KOPT-K1 (cell line): ENCODE results near the gene SLC19A1.

ENCODE experiments used
- H3K27ac ChIP-seq: fragments of 200-600 bp; sonication (generic); 2 replicates; pipeline ENCODE4 v1.5.1; 2016; ENCODE audit warnings: antibody characterized with exemption, mild to moderate bottlenecking, low read depth, low read length; ENCODE audit not compliant: poor library complexity, severe bottlenecking
- H3K36me3 ChIP-seq: fragments of 200-600 bp; sonication (generic); 2 replicates; pipeline ENCODE4 v1.5.1; 2017; ENCODE audit warnings: antibody characterized with exemption, mild to moderate bottlenecking, low read length, moderate library complexity; ENCODE audit not compliant: insufficient read depth
- H3K9me3 ChIP-seq: fragments of 200-600 bp; sonication (generic); 2 replicates; pipeline ENCODE4 v1.5.1; 2017; ENCODE audit warnings: antibody characterized with exemption, low read length, mild to moderate bottlenecking; ENCODE audit not compliant: insufficient read depth, poor library complexity, severe bottlenecking

The SLC19A1 gene

GRCh38 chr21:45580181-45580575, 37.9 kb upstream of the SLC19A1 start:
- H3K36me3 ChIP-seq, result no peaks in the 10 kb centered on the region
- no peak overlapping the region for H3K27ac ChIP-seq
- H3K9me3 ChIP-seq, result peaks cover 16% of the 10 kb centered on the region

- no peaks in the 10 kb centered on the region for H3K36me3 ChIP-seq
- H3K9me3 ChIP-seq, result peaks cover 12% of the 10 kb centered on the region
- H3K27ac ChIP-seq, result no peak overlapping the region
Measured at GRCh38 chr21:45579383-45580180, 37.3 kb upstream of the SLC19A1 start.

- Histone ChIP-seq H3K36me3 (no peaks in the 10 kb centered on the region), H3K9me3 (peaks cover 9% of the 10 kb centered on the region), H3K27ac (no peak overlapping the region)
Measured at GRCh38 chr21:45578811-45579381, 36.7 kb upstream of the SLC19A1 start.

- Histone ChIP-seq H3K36me3 (no peaks in the 10 kb centered on the region), H3K9me3 (peaks cover 6% of the 10 kb centered on the region), H3K27ac (no peak overlapping the region)
Measured at GRCh38 chr21:45578176-45578801, 36.0 kb upstream of the SLC19A1 start.

- H3K9me3 ChIP-seq, result peaks cover 1% of the 10 kb centered on the region
- H3K27ac ChIP-seq, result no peak overlapping the region
- no peaks in the 10 kb centered on the region for H3K36me3 ChIP-seq
Measured at GRCh38 chr21:45577801-45578175, 35.5 kb upstream of the SLC19A1 start.

DNA sequence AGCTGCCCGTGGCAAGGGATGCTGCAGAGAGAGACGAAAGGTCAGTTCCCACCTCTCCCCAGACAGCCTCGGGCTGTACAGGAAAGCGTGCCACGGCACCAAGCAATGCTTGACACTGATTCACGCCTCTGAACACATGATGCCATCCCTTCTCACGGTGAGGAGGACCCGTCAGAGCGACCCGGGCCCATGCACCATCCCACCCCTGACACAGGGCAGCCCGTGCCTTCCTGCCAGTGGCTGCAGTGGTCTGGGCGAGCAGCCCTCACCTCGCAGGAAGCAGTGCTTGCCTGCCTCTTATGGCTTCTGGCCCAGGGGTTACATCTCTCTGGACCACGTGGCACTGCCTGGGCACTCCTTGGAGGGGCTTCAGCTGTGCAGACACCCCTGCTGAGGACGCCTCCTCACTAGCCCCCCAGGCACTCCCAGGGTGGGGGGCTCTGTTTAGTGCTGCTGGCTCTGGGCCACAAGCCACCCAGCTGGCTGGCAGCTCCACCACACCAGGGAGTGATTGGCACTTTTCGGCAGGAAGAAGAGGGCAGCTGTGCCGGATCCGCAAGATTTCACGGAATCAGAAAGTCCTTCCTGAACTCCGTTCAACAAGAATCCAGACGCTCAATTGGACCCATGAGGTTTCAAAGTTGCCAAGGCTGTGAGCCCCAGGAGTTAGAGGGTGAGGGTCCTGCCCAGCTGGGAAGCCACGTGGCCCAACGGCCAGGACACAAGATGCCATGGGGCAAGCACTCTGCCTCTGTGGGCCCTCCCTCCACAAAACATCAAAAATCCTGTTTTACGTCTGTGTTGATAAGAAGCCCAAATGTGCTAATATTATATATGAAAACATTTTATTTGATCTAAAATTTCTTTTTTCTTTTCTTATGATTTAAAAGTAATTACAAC, 34.8 kb upstream of the SLC19A1 start:
- Histone ChIP-seq H3K27ac (no peak overlapping the region), H3K36me3 (no peaks in the 10 kb centered on the region)

GRCh38 chr21:45575993-45576837, 34.0 kb upstream of the SLC19A1 start:
- no peak overlapping the region for H3K27ac ChIP-seq
- no peaks in the 10 kb centered on the region for H3K9me3 ChIP-seq
- no peaks in the 10 kb centered on the region for H3K36me3 ChIP-seq

More for the DNA sequence above, 34.8 kb upstream of the SLC19A1 start:
- H3K9me3 ChIP-seq, result no peaks in the 10 kb centered on the region

DNA sequence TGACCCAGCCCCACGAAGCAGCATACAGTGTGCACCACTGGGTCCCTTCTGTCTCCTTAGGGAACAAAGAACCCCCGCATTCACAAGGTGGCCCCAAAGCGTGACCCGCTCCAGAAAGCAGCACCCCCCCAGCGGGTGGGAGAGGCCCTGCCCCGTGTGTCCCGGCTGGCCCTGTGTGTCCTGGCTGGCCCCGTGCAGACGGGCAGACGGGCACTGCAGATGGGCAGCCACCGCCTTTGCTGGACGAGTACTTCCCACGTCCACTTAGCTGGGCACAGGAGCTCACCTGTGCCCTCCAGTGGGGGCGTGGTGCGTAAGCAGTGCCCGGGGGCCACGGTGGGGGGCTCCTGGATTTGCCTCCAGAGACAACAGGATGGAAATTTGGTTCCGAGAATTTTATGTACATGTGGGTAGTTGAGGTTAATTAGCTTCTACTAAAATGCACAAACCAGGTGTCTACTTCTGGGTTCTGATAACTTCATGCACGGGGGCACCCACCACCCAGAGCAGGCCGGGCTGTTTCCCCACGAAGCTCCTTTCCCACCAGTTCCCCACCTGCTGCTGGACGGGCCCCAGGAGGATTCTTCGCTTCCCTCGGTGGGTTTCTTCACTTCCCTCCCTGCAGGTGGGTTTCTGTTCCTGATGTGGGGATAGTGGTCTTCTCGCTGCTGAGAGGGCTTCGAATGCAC, 33.2 kb upstream of the SLC19A1 start:
- H3K36me3 ChIP-seq, result no peaks in the 10 kb centered on the region
- no peaks in the 10 kb centered on the region for H3K9me3 ChIP-seq
- no peak overlapping the region for H3K27ac ChIP-seq

- H3K27ac ChIP-seq, result peak overlapping the region; percentile 5
- H3K9me3 ChIP-seq, result no peaks in the 10 kb centered on the region
- no peaks in the 10 kb centered on the region for H3K36me3 ChIP-seq
Measured at GRCh38 chr21:45574691-45575090, 32.5 kb upstream of the SLC19A1 start.

- no peaks in the 10 kb centered on the region for H3K36me3 ChIP-seq
- no peaks in the 10 kb centered on the region for H3K9me3 ChIP-seq
- H3K27ac ChIP-seq, result peak overlapping the region; percentile 5
Measured at GRCh38 chr21:45574081-45574501, 31.9 kb upstream of the SLC19A1 start.

- no peak overlapping the region for H3K27ac ChIP-seq
- H3K36me3 ChIP-seq, result no peaks in the 10 kb centered on the region
- H3K9me3 ChIP-seq, result no peaks in the 10 kb centered on the region
Measured at GRCh38 chr21:45573452-45574035, 31.3 kb upstream of the SLC19A1 start.

DNA sequence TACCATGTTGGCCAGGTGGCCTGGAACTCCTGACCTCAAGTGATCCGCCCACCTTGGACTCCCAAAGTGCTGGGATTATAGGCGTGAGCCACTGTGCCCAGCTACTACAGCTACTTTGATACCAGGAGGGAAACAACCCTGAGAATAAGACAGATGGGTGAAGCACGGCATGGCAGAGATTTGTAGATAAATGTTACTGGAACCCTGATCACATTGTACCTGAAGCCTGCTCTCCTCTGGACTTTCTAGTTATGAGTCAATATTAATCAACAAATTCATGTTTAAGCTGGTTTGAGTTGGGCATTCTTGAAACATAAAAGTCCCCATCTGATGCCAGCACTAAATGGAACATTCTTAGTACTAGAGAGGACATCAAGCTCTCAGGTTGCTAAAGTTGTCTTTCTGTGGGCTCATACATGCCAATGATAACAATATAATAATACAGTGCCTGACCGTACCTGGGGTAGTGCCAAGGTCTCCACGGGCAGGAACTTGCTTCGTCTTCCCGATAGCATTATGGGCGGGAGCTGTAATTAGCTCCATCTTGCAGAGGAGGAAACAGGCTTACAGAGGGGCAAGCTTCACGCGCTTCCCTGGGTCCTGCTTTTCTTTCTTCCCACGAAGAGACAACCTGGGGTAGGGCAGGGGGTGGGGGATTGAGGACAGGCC, 30.7 kb upstream of the SLC19A1 start:
- Histone ChIP-seq H3K36me3 (no peaks in the 10 kb centered on the region), H3K9me3 (no peaks in the 10 kb centered on the region), H3K27ac (no peak overlapping the region)

DNA sequence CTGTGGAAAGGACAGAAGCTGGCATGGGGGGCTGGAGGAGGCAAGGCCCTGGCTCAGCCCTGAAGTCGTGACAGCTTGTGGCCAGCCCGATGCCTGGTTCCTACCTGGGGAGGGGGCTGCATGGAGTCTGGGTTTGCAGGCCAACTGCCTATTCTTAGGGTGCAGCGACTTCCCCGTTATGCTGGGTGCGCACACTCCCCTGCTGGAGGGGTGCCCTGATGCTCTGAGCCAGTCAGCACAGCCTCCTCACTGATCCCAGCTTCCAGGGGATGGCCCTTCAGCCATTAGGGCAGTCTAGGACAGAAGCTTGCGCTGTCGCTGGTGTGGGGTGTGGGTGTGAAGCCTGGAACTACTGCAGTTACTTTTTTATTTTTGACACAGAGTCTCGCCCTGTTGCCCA, 30.0 kb upstream of the SLC19A1 start:
- Histone ChIP-seq H3K36me3 (no peaks in the 10 kb centered on the region), H3K27ac (no peak overlapping the region), H3K9me3 (no peaks in the 10 kb centered on the region)
